ENCODE results near the gene ARL11.
A peak's percentile ranks its signal among the peaks of the same experiment; 100 is the strongest.

Gene ARL11

DNA sequence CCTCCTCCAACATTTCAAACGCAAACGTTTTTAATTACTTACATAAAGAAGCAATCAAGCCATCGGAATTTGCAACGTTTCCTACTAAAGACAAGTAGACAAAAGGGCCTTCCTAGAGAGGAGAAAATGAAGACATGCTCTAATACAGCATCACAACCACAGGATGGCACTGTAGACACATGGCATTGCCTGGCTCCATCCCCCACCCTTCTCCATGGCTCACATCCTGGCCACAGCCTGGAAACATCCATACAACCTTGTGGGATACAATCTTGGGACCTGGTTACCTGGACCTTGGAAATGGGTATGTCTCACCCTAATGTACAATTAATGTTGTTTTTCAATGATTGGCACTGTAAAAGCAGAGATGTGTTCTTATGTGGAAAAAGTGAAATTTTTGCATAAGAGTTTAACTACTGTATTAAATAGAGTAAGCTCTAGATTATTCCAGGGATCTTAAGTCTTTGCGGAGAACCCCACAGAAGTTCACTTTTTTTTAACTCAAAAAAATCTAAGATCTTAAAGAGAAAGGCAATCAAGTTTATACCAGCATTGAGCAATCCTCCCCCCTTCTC, 41.5 kb downstream of the ARL11 start:
- DNase-seq (ENCODE audit: low spot score): peak; percentile 40
- TF ChIP-seq, protein P1, sequence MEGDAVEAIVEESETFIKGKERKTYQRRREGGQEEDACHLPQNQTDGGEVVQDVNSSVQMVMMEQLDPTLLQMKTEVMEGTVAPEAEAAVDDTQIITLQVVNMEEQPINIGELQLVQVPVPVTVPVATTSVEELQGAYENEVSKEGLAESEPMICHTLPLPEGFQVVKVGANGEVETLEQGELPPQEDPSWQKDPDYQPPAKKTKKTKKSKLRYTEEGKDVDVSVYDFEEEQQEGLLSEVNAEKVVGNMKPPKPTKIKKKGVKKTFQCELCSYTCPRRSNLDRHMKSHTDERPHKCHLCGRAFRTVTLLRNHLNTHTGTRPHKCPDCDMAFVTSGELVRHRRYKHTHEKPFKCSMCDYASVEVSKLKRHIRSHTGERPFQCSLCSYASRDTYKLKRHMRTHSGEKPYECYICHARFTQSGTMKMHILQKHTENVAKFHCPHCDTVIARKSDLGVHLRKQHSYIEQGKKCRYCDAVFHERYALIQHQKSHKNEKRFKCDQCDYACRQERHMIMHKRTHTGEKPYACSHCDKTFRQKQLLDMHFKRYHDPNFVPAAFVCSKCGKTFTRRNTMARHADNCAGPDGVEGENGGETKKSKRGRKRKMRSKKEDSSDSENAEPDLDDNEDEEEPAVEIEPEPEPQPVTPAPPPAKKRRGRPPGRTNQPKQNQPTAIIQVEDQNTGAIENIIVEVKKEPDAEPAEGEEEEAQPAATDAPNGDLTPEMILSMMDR (IDR thresholded peaks at IDR 0.05; ENCODE audit: extremely low read depth, missing control alignments): peak; percentile 27

DNA sequence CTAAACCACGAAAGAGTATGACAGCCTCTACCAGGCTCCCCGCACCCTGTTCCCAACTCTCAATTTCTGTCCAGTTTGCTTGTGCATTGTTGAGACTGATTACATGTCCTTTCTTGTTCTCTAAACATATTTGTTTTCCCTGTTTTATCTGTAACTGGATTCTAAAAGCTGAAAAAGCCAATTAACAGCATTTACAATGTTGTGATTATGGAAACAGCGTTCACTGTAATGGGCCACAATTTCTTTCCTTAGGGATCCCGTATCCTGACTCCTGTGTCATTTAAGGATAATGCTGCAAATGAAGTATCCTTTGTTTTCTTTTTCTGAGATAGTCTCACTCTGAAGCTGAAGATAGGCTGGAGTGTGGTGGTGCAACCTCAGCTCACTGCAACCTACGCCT, 42.5 kb downstream of the ARL11 start:
- TF ChIP-seq, protein P1 (IDR thresholded peaks at IDR 0.05; ENCODE audit: extremely low read depth, missing control alignments): no peak
- DNase-seq (ENCODE audit: low spot score): no peak

DNA sequence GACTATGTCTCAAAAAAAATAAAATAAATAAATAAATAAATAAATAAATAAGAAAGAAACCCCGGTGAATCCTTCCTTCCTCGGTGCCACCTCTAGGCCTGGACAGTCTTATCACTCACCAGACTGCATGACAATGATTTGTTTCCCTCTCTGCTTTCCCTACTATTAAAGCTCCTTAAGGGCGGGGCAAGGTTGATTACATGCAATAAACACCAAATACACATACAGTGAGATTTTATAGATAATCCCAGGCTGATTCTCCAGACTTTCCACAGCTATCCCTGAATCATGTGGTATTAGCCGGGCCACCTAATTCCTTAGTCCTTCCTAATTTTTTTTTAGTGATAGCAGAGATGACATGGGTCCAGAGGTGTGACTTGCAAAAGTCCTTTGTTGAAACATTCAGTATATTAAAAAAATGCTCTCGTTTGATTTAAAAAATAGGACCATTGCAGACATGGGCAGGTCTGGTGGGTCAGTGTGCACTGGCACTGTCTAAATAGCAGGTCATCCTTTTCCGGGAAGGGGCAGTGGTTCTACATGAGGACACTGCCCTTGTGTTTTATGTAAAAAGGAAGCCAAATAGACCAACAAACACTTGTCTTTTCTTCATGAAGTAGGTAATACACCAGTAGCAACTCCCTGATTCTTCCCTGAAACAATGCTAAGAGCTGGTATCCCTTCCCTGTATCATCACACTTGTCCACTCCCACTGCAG, 48.4 kb downstream of the ARL11 start:
- no peak for DNase-seq (ENCODE audit: low spot score)
- TF ChIP-seq, protein P1 (IDR thresholded peaks at IDR 0.05; ENCODE audit: extremely low read depth, missing control alignments): no peak

DNA sequence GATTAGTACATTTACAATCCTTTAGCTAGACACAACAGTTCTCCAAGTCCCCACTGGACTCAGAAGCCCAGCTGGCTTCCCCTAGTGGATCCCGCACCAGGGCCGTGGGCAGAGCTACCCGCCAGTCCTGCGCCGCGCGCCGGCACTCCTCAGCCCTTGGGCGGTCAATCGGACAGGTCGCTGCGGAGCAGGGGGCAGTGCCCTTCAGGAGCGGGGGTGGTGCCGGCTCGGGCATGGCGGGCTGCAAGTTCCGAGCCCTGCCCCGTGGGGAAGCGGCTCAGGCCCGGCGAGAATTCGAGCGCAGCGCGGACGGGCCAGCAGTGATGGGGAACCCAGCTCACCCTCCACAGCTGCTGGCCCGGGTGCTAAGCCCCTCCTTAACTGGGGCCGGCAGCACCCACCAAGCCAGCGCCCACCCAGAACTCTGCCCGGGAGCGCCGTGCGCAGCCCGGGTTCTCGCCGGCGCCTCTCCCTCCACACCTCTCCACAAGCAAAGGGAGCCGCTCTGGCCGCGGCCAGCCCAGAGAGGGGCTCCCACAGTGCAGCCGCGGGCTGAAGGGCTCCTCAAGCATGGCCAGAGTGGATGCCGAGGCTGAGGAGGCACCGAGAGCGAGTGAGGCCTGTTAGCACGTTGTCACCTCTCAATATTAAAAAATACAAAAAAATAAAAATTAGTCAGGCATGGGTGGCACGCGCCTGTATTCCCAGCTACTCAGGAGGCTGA, 50.0 kb downstream of the ARL11 start:
- TF ChIP-seq, protein P1 (IDR thresholded peaks at IDR 0.05; ENCODE audit: extremely low read depth, missing control alignments): no peak
- DNase-seq (ENCODE audit: low spot score): no peak

DNA sequence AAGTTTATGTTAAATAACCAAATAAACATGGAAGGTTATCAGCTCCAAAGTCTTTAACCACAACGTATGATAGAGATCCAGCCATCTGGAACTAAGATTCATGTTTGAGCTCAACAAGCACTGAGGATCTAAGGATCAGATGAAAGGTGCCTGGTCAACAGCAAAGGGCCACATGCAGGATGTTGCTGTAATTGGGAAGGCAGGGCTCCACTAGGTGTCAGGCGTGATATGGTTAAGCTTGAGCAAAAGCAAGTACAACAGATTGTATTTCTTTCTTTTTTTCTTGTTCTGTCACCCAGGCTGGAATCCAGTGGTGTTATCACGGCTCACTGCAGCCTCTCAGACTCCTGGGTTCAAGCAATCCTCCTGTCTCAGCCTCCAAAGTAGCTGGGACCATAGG, 50.9 kb downstream of the ARL11 start:
- TF ChIP-seq, protein P1 (IDR thresholded peaks at IDR 0.05; ENCODE audit: extremely low read depth, missing control alignments): no peak
- DNase-seq (ENCODE audit: low spot score): peak; percentile 53

DNA sequence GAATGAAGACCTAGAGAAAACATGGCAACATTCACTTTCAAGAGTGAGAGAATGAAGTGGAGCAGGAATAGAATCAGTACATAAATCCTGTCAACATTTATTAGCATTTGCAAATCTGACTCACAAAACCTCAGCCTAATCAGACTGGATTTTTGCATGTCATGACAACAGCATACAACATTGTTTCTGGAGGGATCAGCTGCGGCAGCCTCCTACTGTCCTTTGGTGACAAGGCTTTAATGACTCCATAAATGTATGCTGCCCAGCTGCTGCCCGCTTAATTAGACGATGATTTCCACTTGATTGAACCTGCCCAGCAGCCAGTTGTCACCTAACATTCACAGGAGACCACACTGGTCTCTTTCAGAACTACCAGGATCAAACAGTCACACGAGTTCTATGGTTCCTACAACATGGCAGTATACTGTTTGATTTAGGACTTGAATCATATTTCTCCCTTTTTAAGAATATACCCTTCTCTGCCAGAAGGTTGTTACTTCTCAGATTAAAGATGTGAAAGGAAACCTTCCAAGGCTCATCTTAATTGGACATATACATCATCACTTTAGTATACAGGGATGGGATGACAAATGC, 53.6 kb downstream of the ARL11 start:
- DNase-seq (ENCODE audit: low spot score): no peak
- TF ChIP-seq, protein P1 (IDR thresholded peaks at IDR 0.05; ENCODE audit: extremely low read depth, missing control alignments): no peak

All from GM20000 (cell line).